ENCODE results near the gene NPPB.

The NPPB gene

DNA sequence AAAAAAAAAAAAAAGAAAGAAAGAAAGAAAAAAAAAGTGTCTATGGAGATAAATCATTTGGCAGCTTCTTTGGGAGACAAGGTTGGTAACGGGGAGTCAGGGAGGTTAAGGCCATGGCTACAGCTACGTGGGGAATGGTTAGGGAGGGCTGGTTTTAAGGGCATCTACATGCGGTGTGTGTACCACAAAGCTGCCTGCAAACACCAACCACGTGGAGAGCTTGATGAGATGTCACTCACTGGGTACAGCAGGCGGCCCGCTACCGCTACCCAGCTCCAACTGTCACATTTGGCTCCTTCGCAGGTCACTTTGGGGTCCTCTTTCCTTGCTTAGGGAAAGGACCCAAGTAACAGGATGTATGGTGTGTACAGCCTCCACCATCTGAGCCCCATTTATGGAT is 4.2 kb downstream of the NPPB start:
- Histone ChIP-seq H3K23ac (ENCODE audit: low read length) (no peak overlapping the region), H3K36me3 (ENCODE audit: control insufficient read depth, insufficient read depth, low read length) (no peaks in the 10 kb centered on the region), H3K4me1 (ENCODE audit: control insufficient read depth, low read depth, low read length) (no peaks in the 10 kb centered on the region), H4K8ac (ENCODE audit: low read depth, low read length) (no peak overlapping the region), H3K79me1 (ENCODE audit: low read length) (no peaks in the 10 kb centered on the region), H3K9ac (ENCODE audit: low read length) (no peak overlapping the region), H2AK5ac (ENCODE audit: low read length) (no peak overlapping the region), H3K27ac (ENCODE audit: low read depth, low read length) (no peak overlapping the region), H3K18ac (ENCODE audit: low read length) (no peak overlapping the region), H3K4ac (ENCODE audit: low read depth, low read length) (no peak overlapping the region), H3K56ac (ENCODE audit: low read length) (no peak overlapping the region), H2BK5ac (ENCODE audit: low read length) (no peak overlapping the region), H4K5ac (ENCODE audit: low read length) (no peak overlapping the region), H2BK120ac (ENCODE audit: low read depth, low read length) (no peak overlapping the region), H3K4me3 (ENCODE audit: low read length) (no peak overlapping the region), H2BK15ac (replicated peaks; ENCODE audit: low read depth) (no peak overlapping the region), H3K79me2 (ENCODE audit: control insufficient read depth, insufficient read depth, low read length) (no peaks in the 10 kb centered on the region), H3K4me2 (ENCODE audit: low read length) (no peak overlapping the region), H3K27me3 (ENCODE audit: insufficient read depth, low read length, poor library complexity) (no peaks in the 10 kb centered on the region)
- WGBS (ENCODE audit: extremely low coverage, insufficient coverage, low lambda C conversion rate), result no CpG with 5 or more reads among the region's 8 CpGs
- DNase-seq, result no peak

DNA sequence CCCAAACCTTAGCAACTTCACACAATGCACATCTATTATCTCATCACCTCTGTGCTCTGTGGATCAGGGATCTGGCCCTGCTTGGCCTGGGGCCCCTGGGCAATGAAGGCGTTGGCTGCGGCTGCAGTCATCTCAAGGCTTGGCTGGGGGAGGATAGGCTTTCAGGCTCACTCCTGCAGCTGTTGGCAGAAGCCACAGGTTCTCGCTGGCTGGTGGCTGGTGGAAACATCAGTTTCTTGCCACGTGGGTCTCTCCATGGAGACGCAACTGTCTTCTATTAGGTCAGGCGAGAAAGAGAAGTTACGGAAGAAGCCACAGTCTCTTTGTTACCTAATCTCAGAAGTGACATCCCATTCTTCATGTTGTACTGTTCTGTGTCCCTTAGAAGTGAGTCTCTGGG is 7.6 kb downstream of the NPPB start:
- Histone ChIP-seq H3K79me2 (ENCODE audit: control insufficient read depth, insufficient read depth, low read length) (no peaks in the 10 kb centered on the region), H2BK120ac (ENCODE audit: low read depth, low read length) (no peak overlapping the region), H3K4me3 (ENCODE audit: low read length) (no peak overlapping the region), H3K79me1 (ENCODE audit: low read length) (no peaks in the 10 kb centered on the region), H2AK5ac (ENCODE audit: low read length) (no peak overlapping the region), H2BK15ac (replicated peaks; ENCODE audit: low read depth) (no peak overlapping the region), H3K4me1 (ENCODE audit: control insufficient read depth, low read depth, low read length) (no peaks in the 10 kb centered on the region), H3K9ac (ENCODE audit: low read length) (no peak overlapping the region), H3K56ac (ENCODE audit: low read length) (no peak overlapping the region), H3K27ac (ENCODE audit: low read depth, low read length) (no peak overlapping the region), H4K8ac (ENCODE audit: low read depth, low read length) (no peak overlapping the region), H3K18ac (ENCODE audit: low read length) (no peak overlapping the region), H3K36me3 (ENCODE audit: control insufficient read depth, insufficient read depth, low read length) (peaks cover 1% of the 10 kb centered on the region), H3K27me3 (ENCODE audit: insufficient read depth, low read length, poor library complexity) (no peaks in the 10 kb centered on the region), H3K4ac (ENCODE audit: low read depth, low read length) (no peak overlapping the region), H2BK5ac (ENCODE audit: low read length) (no peak overlapping the region), H4K5ac (ENCODE audit: low read length) (no peak overlapping the region), H3K23ac (ENCODE audit: low read length) (no peak overlapping the region), H3K4me2 (ENCODE audit: low read length) (no peak overlapping the region)
- no peak for DNase-seq
- WGBS (ENCODE audit: extremely low coverage, insufficient coverage, low lambda C conversion rate), result no CpG with 5 or more reads among the region's 7 CpGs

DNA sequence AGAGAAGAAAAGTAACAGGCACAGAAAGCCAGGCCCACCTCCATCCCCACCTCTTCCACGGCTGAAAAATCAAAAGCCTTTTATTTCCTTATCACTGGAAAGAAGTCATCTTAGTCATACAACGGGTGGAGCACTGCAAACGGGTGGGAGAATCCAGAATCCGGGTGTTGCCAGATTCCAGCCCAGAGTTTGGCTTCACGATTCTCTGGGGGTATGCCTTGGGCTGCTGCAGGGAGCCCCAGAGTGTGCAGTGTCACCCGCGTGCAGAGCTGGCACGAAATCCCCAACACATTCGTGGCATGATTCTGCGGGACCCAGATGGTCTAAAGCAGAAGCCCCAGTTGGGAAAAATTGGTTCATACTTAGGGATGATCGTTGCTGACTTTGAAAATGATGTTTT is 8.6 kb downstream of the NPPB start:
- H3K4me1 ChIP-seq (ENCODE audit: control insufficient read depth, low read depth, low read length), result no peaks in the 10 kb centered on the region
- no peak overlapping the region for H3K4ac ChIP-seq (ENCODE audit: low read depth, low read length)
- no peaks in the 10 kb centered on the region for H3K79me2 ChIP-seq (ENCODE audit: control insufficient read depth, insufficient read depth, low read length)
- no peaks in the 10 kb centered on the region for H3K79me1 ChIP-seq (ENCODE audit: low read length)
- H2BK15ac ChIP-seq (replicated peaks; ENCODE audit: low read depth), result no peak overlapping the region
- H2BK120ac ChIP-seq (ENCODE audit: low read depth, low read length), result no peak overlapping the region
- H3K27ac ChIP-seq (ENCODE audit: low read depth, low read length), result no peak overlapping the region
- no peaks in the 10 kb centered on the region for H3K27me3 ChIP-seq (ENCODE audit: insufficient read depth, low read length, poor library complexity)
- no peak overlapping the region for H3K4me3 ChIP-seq (ENCODE audit: low read length)
- DNase-seq, result no peak
- no peak overlapping the region for H4K5ac ChIP-seq (ENCODE audit: low read length)
- no peak overlapping the region for H3K9ac ChIP-seq (ENCODE audit: low read length)
- H3K56ac ChIP-seq (ENCODE audit: low read length), result no peak overlapping the region
- H4K8ac ChIP-seq (ENCODE audit: low read depth, low read length), result no peak overlapping the region
- no peak overlapping the region for H2BK5ac ChIP-seq (ENCODE audit: low read length)
- WGBS (ENCODE audit: extremely low coverage, insufficient coverage, low lambda C conversion rate), result no CpG with 5 or more reads among the region's 11 CpGs
- H3K4me2 ChIP-seq (ENCODE audit: low read length), result no peak overlapping the region
- peaks cover 1% of the 10 kb centered on the region for H3K36me3 ChIP-seq (ENCODE audit: control insufficient read depth, insufficient read depth, low read length)
- no peak overlapping the region for H3K18ac ChIP-seq (ENCODE audit: low read length)
- H2AK5ac ChIP-seq (ENCODE audit: low read length), result no peak overlapping the region
- H3K23ac ChIP-seq (ENCODE audit: low read length), result no peak overlapping the region

DNA sequence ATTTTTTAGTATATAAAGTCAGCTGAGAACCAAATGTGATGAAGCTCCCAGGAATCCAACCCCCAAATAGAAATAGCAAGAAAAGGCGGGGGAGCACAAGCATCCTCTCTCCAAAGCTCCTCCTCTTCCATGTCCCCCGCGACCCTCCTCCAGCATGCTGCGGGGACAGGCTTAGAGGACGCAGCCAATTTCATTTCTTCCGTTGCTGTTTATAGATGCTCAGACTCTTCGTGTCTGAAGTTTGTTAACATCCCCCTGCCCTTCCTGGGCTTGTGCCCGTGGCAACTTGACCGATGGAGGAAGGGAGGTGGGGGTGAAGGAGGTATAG is 10.4 kb downstream of the NPPB start:
- Histone ChIP-seq H3K27me3 (ENCODE audit: insufficient read depth, low read length, poor library complexity) (no peaks in the 10 kb centered on the region), H2BK120ac (ENCODE audit: low read depth, low read length) (no peak overlapping the region), H3K4me2 (ENCODE audit: low read length) (no peak overlapping the region), H3K4me1 (ENCODE audit: control insufficient read depth, low read depth, low read length) (no peaks in the 10 kb centered on the region), H3K56ac (ENCODE audit: low read length) (no peak overlapping the region), H3K27ac (ENCODE audit: low read depth, low read length) (no peak overlapping the region), H3K36me3 (ENCODE audit: control insufficient read depth, insufficient read depth, low read length) (peaks cover 4% of the 10 kb centered on the region), H2AK5ac (ENCODE audit: low read length) (no peak overlapping the region), H3K79me1 (ENCODE audit: low read length) (no peaks in the 10 kb centered on the region), H2BK15ac (replicated peaks; ENCODE audit: low read depth) (no peak overlapping the region), H3K4ac (ENCODE audit: low read depth, low read length) (no peak overlapping the region), H3K79me2 (ENCODE audit: control insufficient read depth, insufficient read depth, low read length) (no peaks in the 10 kb centered on the region), H3K23ac (ENCODE audit: low read length) (no peak overlapping the region), H3K4me3 (ENCODE audit: low read length) (no peak overlapping the region), H3K18ac (ENCODE audit: low read length) (no peak overlapping the region), H4K5ac (ENCODE audit: low read length) (no peak overlapping the region), H2BK5ac (ENCODE audit: low read length) (no peak overlapping the region), H3K9ac (ENCODE audit: low read length) (no peak overlapping the region), H4K8ac (ENCODE audit: low read depth, low read length) (no peak overlapping the region)
- WGBS (ENCODE audit: extremely low coverage, insufficient coverage, low lambda C conversion rate), result no CpG with 5 or more reads among the region's 9 CpGs
- DNase-seq, result no peak

DNA sequence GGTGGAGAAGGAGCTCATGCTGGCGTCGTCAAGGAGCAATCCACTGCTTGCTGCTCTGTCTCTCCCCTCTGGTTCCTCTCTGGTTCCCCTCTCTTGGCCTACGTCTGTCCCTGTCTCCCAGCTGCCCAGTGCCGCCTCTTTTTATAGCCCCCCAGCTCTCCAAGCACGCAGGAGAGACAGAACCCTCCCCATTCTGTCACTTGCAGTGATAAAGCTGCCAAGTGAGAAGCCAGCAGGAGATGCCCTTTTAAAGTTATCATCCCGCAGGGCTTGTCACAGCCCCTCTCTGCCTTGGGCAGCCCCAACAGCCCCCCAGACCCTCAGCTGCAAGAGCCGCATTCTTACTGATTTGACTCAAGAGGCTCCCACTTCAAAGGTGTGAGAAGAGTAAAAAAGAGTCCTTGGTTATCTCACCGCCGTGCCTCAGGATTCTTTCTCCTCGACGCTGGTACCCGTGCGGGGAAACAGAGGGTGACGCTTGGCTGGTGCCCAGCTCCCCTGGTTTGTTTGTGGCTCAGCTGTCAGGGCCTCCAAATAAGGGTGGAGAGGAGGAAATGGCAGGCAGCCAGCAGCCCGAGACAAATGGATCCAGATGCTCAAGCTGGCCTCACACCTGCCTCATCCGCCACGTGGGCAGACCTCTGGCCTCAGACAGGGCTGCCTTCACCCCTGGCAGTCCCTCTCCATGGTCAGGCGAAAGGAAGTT is 10.9 kb downstream of the NPPB start, which contains the start of gene NPPA:
Gene NPPA, minus strand, starts transcription at position 117 of the 706 bp plus-strand sequence. Its CDS starts 99 bp downstream, at position 18.
- no peak within 1 kb of the TSS for H2BK5ac ChIP-seq (ENCODE audit: low read length)
- H3K79me2 ChIP-seq (ENCODE audit: control insufficient read depth, insufficient read depth, low read length), result no peaks in the 10 kb centered on the region
- peak; percentile 27 for DNase-seq
- no peaks in the 10 kb centered on the region for H3K27me3 ChIP-seq (ENCODE audit: insufficient read depth, low read length, poor library complexity)
- H3K18ac ChIP-seq (ENCODE audit: low read length), result no peak within 1 kb of the TSS
- H3K4me3 ChIP-seq (ENCODE audit: low read length), result no peak within 1 kb of the TSS
- no peak within 1 kb of the TSS for H3K4me2 ChIP-seq (ENCODE audit: low read length)
- no peak within 1 kb of the TSS for H4K5ac ChIP-seq (ENCODE audit: low read length)
- no peak within 1 kb of the TSS for H2AK5ac ChIP-seq (ENCODE audit: low read length)
- no peaks in the 10 kb centered on the region for H3K79me1 ChIP-seq (ENCODE audit: low read length)
- no peak within 1 kb of the TSS for H4K8ac ChIP-seq (ENCODE audit: low read depth, low read length)
- no peak within 1 kb of the TSS for H3K23ac ChIP-seq (ENCODE audit: low read length)
- no peak within 1 kb of the TSS for H2BK120ac ChIP-seq (ENCODE audit: low read depth, low read length)
- WGBS (ENCODE audit: extremely low coverage, insufficient coverage, low lambda C conversion rate), result no CpG with 5 or more reads among the region's 18 CpGs
- H2BK15ac ChIP-seq (replicated peaks; ENCODE audit: low read depth), result no peak within 1 kb of the TSS
- H3K4ac ChIP-seq (ENCODE audit: low read depth, low read length), result no peak within 1 kb of the TSS
- peaks cover 4% of the 10 kb centered on the region for H3K36me3 ChIP-seq (ENCODE audit: control insufficient read depth, insufficient read depth, low read length)
- H3K4me1 ChIP-seq (ENCODE audit: control insufficient read depth, low read depth, low read length), result no peaks in the 10 kb centered on the region
- H3K56ac ChIP-seq (ENCODE audit: low read length), result no peak within 1 kb of the TSS
- no peak within 1 kb of the TSS for H3K27ac ChIP-seq (ENCODE audit: low read depth, low read length)
- H3K9ac ChIP-seq (ENCODE audit: low read length), result no peak within 1 kb of the TSS
